NB4 (cell line): ENCODE results near the gene GLYR1.

Source experiments
- POLR2A ChIP-seq: IDR thresholded peaks from 2 replicates; pipeline ENCODE4 v1.6.1; 2011; ENCODE audit warnings: mild to moderate bottlenecking; ENCODE audit not compliant: insufficient read length; ENCODE audit errors: extremely low read depth
- TF ChIP-seq, protein P1 (sequence below): IDR thresholded peaks from one replicate; pipeline ENCODE4 v1.5.1; 2012; ENCODE audit warnings: low read depth, low read length

GRCh38 chr16:4767872-4768548 lies 79.1 kb downstream of the GLYR1 start:
- TF ChIP-seq, protein P1, sequence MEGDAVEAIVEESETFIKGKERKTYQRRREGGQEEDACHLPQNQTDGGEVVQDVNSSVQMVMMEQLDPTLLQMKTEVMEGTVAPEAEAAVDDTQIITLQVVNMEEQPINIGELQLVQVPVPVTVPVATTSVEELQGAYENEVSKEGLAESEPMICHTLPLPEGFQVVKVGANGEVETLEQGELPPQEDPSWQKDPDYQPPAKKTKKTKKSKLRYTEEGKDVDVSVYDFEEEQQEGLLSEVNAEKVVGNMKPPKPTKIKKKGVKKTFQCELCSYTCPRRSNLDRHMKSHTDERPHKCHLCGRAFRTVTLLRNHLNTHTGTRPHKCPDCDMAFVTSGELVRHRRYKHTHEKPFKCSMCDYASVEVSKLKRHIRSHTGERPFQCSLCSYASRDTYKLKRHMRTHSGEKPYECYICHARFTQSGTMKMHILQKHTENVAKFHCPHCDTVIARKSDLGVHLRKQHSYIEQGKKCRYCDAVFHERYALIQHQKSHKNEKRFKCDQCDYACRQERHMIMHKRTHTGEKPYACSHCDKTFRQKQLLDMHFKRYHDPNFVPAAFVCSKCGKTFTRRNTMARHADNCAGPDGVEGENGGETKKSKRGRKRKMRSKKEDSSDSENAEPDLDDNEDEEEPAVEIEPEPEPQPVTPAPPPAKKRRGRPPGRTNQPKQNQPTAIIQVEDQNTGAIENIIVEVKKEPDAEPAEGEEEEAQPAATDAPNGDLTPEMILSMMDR = no peak
- no peak for TF ChIP-seq POLR2A
